DOHH2 (cell line): ENCODE measurements around the gene SMAD3.

ENCODE experiments used
- H3F3A ChIP-seq: fragments of 200-600 bp; sonication (generic), shearing (Covaris generic); 2 replicates; pipeline ENCODE4 v1.6.0; 2016; ENCODE audit warnings: antibody characterized with exemption, mild to moderate bottlenecking; ENCODE audit not compliant: control insufficient read depth, insufficient read depth
- H3K27ac ChIP-seq: fragments of 200-600 bp; sonication (generic); 2 replicates; pipeline ENCODE4 v1.5.1; 2014; ENCODE audit warnings: low read depth, mild to moderate bottlenecking, low read length, moderate library complexity
- H3K27me3 ChIP-seq: fragments of 200-600 bp; sonication (generic); 2 replicates; pipeline ENCODE4 v1.6.1; 2014; ENCODE audit warnings: mild to moderate bottlenecking, low read length, mixed read lengths; ENCODE audit not compliant: control insufficient read depth
- H3K36me3 ChIP-seq: fragments of 200-600 bp; sonication (generic); 2 replicates; pipeline ENCODE4 v1.6.1; 2014; ENCODE audit warnings: mild to moderate bottlenecking, low read length, moderate library complexity, mixed read lengths; ENCODE audit not compliant: control insufficient read depth
- H3K4me1 ChIP-seq: fragments of 200-600 bp; sonication (generic); 2 replicates; pipeline ENCODE4 v1.6.1; 2014; ENCODE audit warnings: mild to moderate bottlenecking, low read length, mixed read lengths; ENCODE audit not compliant: control insufficient read depth
- H3K4me2 ChIP-seq: fragments of 200-600 bp; sonication (generic); 2 replicates; pipeline ENCODE4 v1.6.0; 2014; ENCODE audit warnings: mild to moderate bottlenecking, low read length, moderate library complexity
- H3K4me3 ChIP-seq: fragments of 200-600 bp; sonication (generic); 2 replicates; pipeline ENCODE4 v1.5.1; 2014; ENCODE audit warnings: mild to moderate bottlenecking, low read length, mixed read lengths
- H3K79me2 ChIP-seq: fragments of 200-600 bp; sonication (generic); 2 replicates; pipeline ENCODE4 v1.6.1; 2014; ENCODE audit warnings: mild to moderate bottlenecking, low read length, mixed read lengths; ENCODE audit not compliant: control insufficient read depth
- H3K9me2 ChIP-seq: fragments of 200-600 bp; sonication (generic); replicated peaks from 2 replicates; pipeline ENCODE4 v1.6.1; 2014; ENCODE audit warnings: mild to moderate bottlenecking, low read length, mixed read lengths; ENCODE audit not compliant: control insufficient read depth
- H3K9me3 ChIP-seq: fragments of 200-600 bp; sonication (generic); 2 replicates; pipeline ENCODE4 v1.6.1; 2014; ENCODE audit warnings: antibody characterized with exemption, low read length, mixed read lengths; ENCODE audit not compliant: control insufficient read depth, insufficient read depth
- H4K20me1 ChIP-seq: fragments of 200-600 bp; sonication (generic); 2 replicates; pipeline ENCODE4 v1.6.0; 2014; ENCODE audit warnings: low read depth, mild to moderate bottlenecking, antibody characterized with exemption, low read length, moderate library complexity; ENCODE audit not compliant: control insufficient read depth, insufficient read depth
- CTCF ChIP-seq: fragments of 200-600 bp; sonication (generic); IDR thresholded peaks from one replicate; pipeline ENCODE4 v1.5.1; 2014; ENCODE audit warnings: antibody characterized with exemption, mild to moderate bottlenecking, low read depth, low read length; ENCODE audit not compliant: poor library complexity, severe bottlenecking
- EZH2phosphoT487 ChIP-seq: fragments of 200-600 bp; sonication (generic); IDR thresholded peaks from 2 replicates; pipeline ENCODE4 v1.6.1; 2017; ENCODE audit warnings: borderline replicate concordance, mild to moderate bottlenecking, antibody characterized with exemption, low read length, moderate library complexity, mixed read lengths

The SMAD3 gene

GRCh38 chr15:67187351-67187854, 122.0 kb downstream of the SMAD3 start:
- no peak overlapping the region for H3K27ac ChIP-seq
- no peak overlapping the region for H3K4me3 ChIP-seq
- no peaks in the 10 kb centered on the region for H3K9me2 ChIP-seq
- no peaks in the 10 kb centered on the region for H3F3A ChIP-seq
- H3K4me1 ChIP-seq, result no peaks in the 10 kb centered on the region
- H3K79me2 ChIP-seq, result no peaks in the 10 kb centered on the region
- H4K20me1 ChIP-seq, result no peaks in the 10 kb centered on the region
- H3K27me3 ChIP-seq, result no peaks in the 10 kb centered on the region
- no peak overlapping the region for H3K4me2 ChIP-seq
- peaks cover 22% of the 10 kb centered on the region for H3K36me3 ChIP-seq
- TF ChIP-seq CTCF, result no peak
- TF ChIP-seq EZH2phosphoT487, result no peak
- H3K9me3 ChIP-seq, result no peaks in the 10 kb centered on the region

- H3K4me1 ChIP-seq, result no peaks in the 10 kb centered on the region
- H3K79me2 ChIP-seq, result no peaks in the 10 kb centered on the region
- H4K20me1 ChIP-seq, result no peaks in the 10 kb centered on the region
- no peak overlapping the region for H3K4me2 ChIP-seq
- H3K27me3 ChIP-seq, result no peaks in the 10 kb centered on the region
- H3K9me3 ChIP-seq, result no peaks in the 10 kb centered on the region
- no peaks in the 10 kb centered on the region for H3K9me2 ChIP-seq
- no peak overlapping the region for H3K4me3 ChIP-seq
- no peaks in the 10 kb centered on the region for H3F3A ChIP-seq
- no peak for TF ChIP-seq EZH2phosphoT487
- no peak for TF ChIP-seq CTCF
- peaks cover 22% of the 10 kb centered on the region for H3K36me3 ChIP-seq
- H3K27ac ChIP-seq, result no peak overlapping the region
These were observed 123.3 kb downstream of the SMAD3 start for GRCh38 chr15:67188551-67189218.

- Histone ChIP-seq H3K4me3 (no peak overlapping the region), H3K27me3 (no peaks in the 10 kb centered on the region), H3K79me2 (no peaks in the 10 kb centered on the region), H3F3A (no peaks in the 10 kb centered on the region), H3K4me1 (no peaks in the 10 kb centered on the region), H4K20me1 (no peaks in the 10 kb centered on the region), H3K9me2 (no peaks in the 10 kb centered on the region), H3K36me3 (peaks cover 22% of the 10 kb centered on the region), H3K27ac (no peak overlapping the region), H3K9me3 (no peaks in the 10 kb centered on the region), H3K4me2 (no peak overlapping the region)
- TF ChIP-seq EZH2phosphoT487, result no peak
These were observed 124.1 kb downstream of the SMAD3 start for GRCh38 chr15:67189326-67190051.

GRCh38 chr15:67190326-67190725, 124.9 kb downstream of the SMAD3 start:
- no peaks in the 10 kb centered on the region for H4K20me1 ChIP-seq
- H3K9me3 ChIP-seq, result no peaks in the 10 kb centered on the region
- H3K4me2 ChIP-seq, result no peak overlapping the region
- peaks cover 19% of the 10 kb centered on the region for H3K36me3 ChIP-seq
- no peaks in the 10 kb centered on the region for H3K79me2 ChIP-seq
- H3K4me1 ChIP-seq, result no peaks in the 10 kb centered on the region
- no peaks in the 10 kb centered on the region for H3K9me2 ChIP-seq
- H3F3A ChIP-seq, result no peaks in the 10 kb centered on the region
- no peaks in the 10 kb centered on the region for H3K27me3 ChIP-seq
- no peak for TF ChIP-seq CTCF
- no peak for TF ChIP-seq EZH2phosphoT487
- no peak overlapping the region for H3K4me3 ChIP-seq
- H3K27ac ChIP-seq, result no peak overlapping the region
